Heart left ventricle (tissue), 13 donors: Measurements from ENCODE around the gene VPS52.

Experiments used
- POLR2A ChIP-seq, 2 donors: fragments of 450-650 bp; IDR thresholded peaks; one replicate each; pipeline ENCODE4 v1.6.1; 2017; ENCODE audit warnings: antibody characterized with exemption in 2 of 2, mild to moderate bottlenecking in 2 of 2, moderate library complexity in 2 of 2
- TF ChIP-seq, protein P1 (sequence below), 12 donors: fragments of 200-600 bp; sonication (generic) in 4 of 12; IDR thresholded peaks; one replicate each; pipeline versions ENCODE4 v1.5.0 to v1.8.0; 2018 to 2022; ENCODE audit warnings: antibody characterized with exemption in 12 of 12, mild to moderate bottlenecking in 5 of 12
- donor health status: ischemic (EF 13 %, LVEDD 7.1; RV severe dilation, severe dysfunction).
- donor health status: DM: no; HTN: yes; CAD: no.
- donor health status: DM: no; HTN: no; CAD: no.
- donor health status: ischemic (EF 25% LVEDD 6.9; RV normal size, moderate dysfunction).
- donor health status: ischemic (EF 25% LVEDD 5.7; RV mildly dilated, moderate dysfunction).
- donor health status: ischemic (EF 35%, LVEDD 5.7; RV mildly dilated, moderate dysfunction).
- donor health status: nonischemic (EF 11% LVEDD 7.7; RV severe dilation, severe dysfunction).
- donor health status: DM: yes; HTN: yes; CAD: no.
- donor health status: PGD.
- donor health status: ischemic (EF 29% LVEDD 5.4; RV normal size, mild dysfunction).
- donor health status: nonischemic (EF 23%, LVEDD 6.1; RV moderate dilation, normal function).

DNA sequence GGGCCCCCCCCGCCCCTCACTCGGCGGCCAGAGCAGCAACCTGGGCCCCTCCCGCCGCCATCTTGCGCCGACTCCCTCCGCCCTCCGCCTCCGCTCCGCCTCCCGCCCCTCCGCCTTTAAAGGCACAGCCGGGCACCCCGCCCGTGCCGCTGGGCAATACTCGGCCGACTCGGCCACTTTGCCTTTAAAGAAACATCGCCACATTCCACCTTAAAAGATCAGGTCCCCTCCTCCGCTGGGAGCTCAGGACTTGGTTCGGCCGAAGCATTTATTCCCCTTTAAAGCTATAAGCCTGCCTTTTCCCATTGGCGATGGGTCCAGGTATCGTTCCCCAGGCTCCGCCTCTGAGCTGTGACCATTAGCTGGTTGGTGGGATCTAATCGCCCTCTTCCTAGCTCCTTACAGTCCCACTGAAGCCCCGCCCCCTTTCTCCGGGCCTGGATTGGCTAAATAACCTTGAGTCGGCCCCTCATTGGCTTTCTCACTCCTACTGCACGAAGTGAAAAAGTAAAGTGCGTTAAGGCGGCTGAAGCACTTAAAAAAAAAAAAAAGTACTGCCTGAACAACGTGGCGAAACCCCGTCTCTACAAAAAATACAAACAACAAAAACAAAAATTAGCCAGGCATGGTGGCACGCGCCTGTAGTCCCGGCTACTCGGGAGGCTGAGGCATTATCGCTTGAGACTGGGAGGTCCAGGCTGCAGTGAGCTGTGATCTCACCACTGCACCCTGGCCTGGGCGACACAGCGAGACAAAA is 46.2 kb upstream of the VPS52 start, which contains the start of gene ZBTB22:
- TF ChIP-seq POLR2A (IDR thresholded peaks at IDR 0.05), result peak in 1 of 2 donors; percentile 39
- TF ChIP-seq, protein P1, sequence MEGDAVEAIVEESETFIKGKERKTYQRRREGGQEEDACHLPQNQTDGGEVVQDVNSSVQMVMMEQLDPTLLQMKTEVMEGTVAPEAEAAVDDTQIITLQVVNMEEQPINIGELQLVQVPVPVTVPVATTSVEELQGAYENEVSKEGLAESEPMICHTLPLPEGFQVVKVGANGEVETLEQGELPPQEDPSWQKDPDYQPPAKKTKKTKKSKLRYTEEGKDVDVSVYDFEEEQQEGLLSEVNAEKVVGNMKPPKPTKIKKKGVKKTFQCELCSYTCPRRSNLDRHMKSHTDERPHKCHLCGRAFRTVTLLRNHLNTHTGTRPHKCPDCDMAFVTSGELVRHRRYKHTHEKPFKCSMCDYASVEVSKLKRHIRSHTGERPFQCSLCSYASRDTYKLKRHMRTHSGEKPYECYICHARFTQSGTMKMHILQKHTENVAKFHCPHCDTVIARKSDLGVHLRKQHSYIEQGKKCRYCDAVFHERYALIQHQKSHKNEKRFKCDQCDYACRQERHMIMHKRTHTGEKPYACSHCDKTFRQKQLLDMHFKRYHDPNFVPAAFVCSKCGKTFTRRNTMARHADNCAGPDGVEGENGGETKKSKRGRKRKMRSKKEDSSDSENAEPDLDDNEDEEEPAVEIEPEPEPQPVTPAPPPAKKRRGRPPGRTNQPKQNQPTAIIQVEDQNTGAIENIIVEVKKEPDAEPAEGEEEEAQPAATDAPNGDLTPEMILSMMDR (IDR thresholded peaks at IDR 0.05), result no peak
